HepG2 (cell line): ENCODE data around the gene TMEM53. TPM values are rescaled to one million over a fixed set of nuclear protein-coding genes. Genes with fewer than 3 reads are reported as not detected.
A peak's percentile ranks its signal among the peaks of the same experiment; 100 is the strongest.

Source experiments
- ATF7-NPFF ChIP-seq: sonication (generic); formaldehyde crosslinking; IDR thresholded peaks from 2 replicates; pipeline ENCODE4 v1.8.1; 2023; ENCODE audit warnings: mild to moderate bottlenecking, low read depth, missing genetic modification reagents, moderate library complexity
- ELF4 ChIP-seq: sonication (generic); formaldehyde crosslinking; IDR thresholded peaks from 2 replicates; pipeline ENCODE4 v1.5.0; 2020; ENCODE audit warnings: missing genetic modification reagents, mild to moderate bottlenecking, moderate library complexity, borderline replicate concordance
- FLYWCH1 ChIP-seq: sonication (generic); formaldehyde crosslinking; IDR thresholded peaks from 2 replicates; pipeline ENCODE4 v1.8.1; 2023; ENCODE audit warnings: mild to moderate bottlenecking, missing genetic modification reagents
- HMG20B ChIP-seq: conservative IDR thresholded peaks from 2 replicates; pipeline ENCODE4 v1.6.1; 2016; ENCODE audit warnings: missing genetic modification reagents, missing compliant biosample characterization
- IKZF1 ChIP-seq: fragments of 450-650 bp; IDR thresholded peaks from 2 replicates; pipeline ENCODE4 v1.7.1; 2016
- KLF13 ChIP-seq: sonication (generic); formaldehyde crosslinking; IDR thresholded peaks from 2 replicates; pipeline ENCODE4 v1.4.0; 2020; ENCODE audit warnings: mild to moderate bottlenecking, missing genetic modification reagents
- MED1 ChIP-seq: sonication (generic); formaldehyde crosslinking; IDR thresholded peaks from 2 replicates; pipeline ENCODE4 v1.4.0; 2020; ENCODE audit warnings: missing genetic modification reagents
- NFE2L2 ChIP-seq: fragments of 150-350 bp; IDR thresholded peaks from 2 replicates; pipeline ENCODE4 v1.6.1; 2014; ENCODE audit warnings: low read length
- PATZ1 ChIP-seq: sonication (generic); formaldehyde crosslinking; IDR thresholded peaks from 2 replicates; pipeline ENCODE4 v1.4.0; 2020; ENCODE audit warnings: missing genetic modification reagents
- PHF8 ChIP-seq: sonication (generic); formaldehyde crosslinking; IDR thresholded peaks from 2 replicates; pipeline ENCODE4 v1.5.0; 2020; ENCODE audit warnings: missing genetic modification reagents
- TCF12 ChIP-seq, 2 experiments: fragments of 450-650 bp in 1 of 2; sonication (generic) in 1 of 2; formaldehyde crosslinking in 1 of 2; IDR thresholded peaks; 2 replicates each; pipeline versions ENCODE4 v1.6.1 to v1.8.0; 2017 to 2022; ENCODE audit warnings: antibody characterized with exemption in 1 of 2, mild to moderate bottlenecking in 1 of 2, missing genetic modification reagents in 1 of 2, moderate library complexity in 1 of 2
- TEAD3 ChIP-seq: optimal IDR thresholded peaks from 2 replicates; pipeline ENCODE3; 2016; ENCODE audit warnings: borderline replicate concordance
- ZBTB42 ChIP-seq: sonication (generic); formaldehyde crosslinking; IDR thresholded peaks from 2 replicates; pipeline ENCODE4 v1.5.0; 2020; ENCODE audit warnings: mild to moderate bottlenecking, missing genetic modification reagents
- ZNF12 ChIP-seq: sonication (generic); formaldehyde crosslinking; IDR thresholded peaks from 2 replicates; pipeline ENCODE4 v1.5.0; 2020; ENCODE audit warnings: missing genetic modification reagents
- ZNF280B ChIP-seq: sonication (generic); formaldehyde crosslinking; IDR thresholded peaks from 2 replicates; pipeline ENCODE4 v1.5.0; 2020; ENCODE audit warnings: missing genetic modification reagents, mild to moderate bottlenecking, borderline replicate concordance
- ZNF678 ChIP-seq: sonication (generic); formaldehyde crosslinking; IDR thresholded peaks from 2 replicates; pipeline ENCODE4 v1.4.0; 2020; ENCODE audit warnings: mild to moderate bottlenecking, missing genetic modification reagents
- ZNF773 ChIP-seq: sonication (generic); formaldehyde crosslinking; IDR thresholded peaks from 2 replicates; pipeline ENCODE4 v1.4.0; 2020; ENCODE audit warnings: missing genetic modification reagents, borderline replicate concordance
- polyA plus RNA-seq, 8 experiments: library from polyadenylated mRNA; depleted of rRNA in 3 of 8; stranded (reverse) in 7 of 8; unstranded in 1 of 8; fragments of >200 nt; fragmentation: Illumina TruSeq in 4 of 8; extraction: Trizol in 4 of 8; gene quantifications; 2 replicates each; pipeline versions ENCODE4 v1.2.1 to v1.2.3, GENCODE V29; 2011 to 2016; ENCODE audit warnings: low read depth in 4 of 8, missing spikeins in 1 of 8, mixed read lengths in 1 of 8; ENCODE audit not compliant: insufficient read depth in 1 of 8
- total RNA-seq, 5 experiments: library from RNA; depleted of rRNA; stranded (reverse); fragments of >200 nt; fragmentation: Illumina TruSeq; extraction: Trizol; gene quantifications; 2 replicates each; pipeline ENCODE4 v1.2.3, GENCODE V29; 2016; ENCODE audit warnings: low read depth in 1 of 5
- TF ChIP-seq, protein P1 (sequence below): sonication (generic); formaldehyde crosslinking; IDR thresholded peaks from 2 replicates; pipeline ENCODE4 v1.5.0; 2020; ENCODE audit warnings: missing genetic modification reagents
- TF ChIP-seq, protein P2 (sequence below): sonication (generic); IDR thresholded peaks from 2 replicates; pipeline ENCODE4 v1.6.1; 2016; ENCODE audit warnings: low read depth, borderline replicate concordance
- TF ChIP-seq, protein P3 (sequence below): sonication (generic); formaldehyde crosslinking; IDR thresholded peaks from 2 replicates; pipeline ENCODE4 v1.4.0; 2020; ENCODE audit warnings: mild to moderate bottlenecking, missing genetic modification reagents

TMEM53 gene
- total and polyA plus RNA-seq, 2 of the 13 experiments (the other 11 are each of a cell fraction or from before 2014, with no cell fraction given): 12.6 to 20.2 TPM

- TF ChIP-seq HMG20B (CRISPR knock-in tag): 0 out of 2 replicates have a peak, but pooled peaks have one; percentile 19
- TF ChIP-seq FLYWCH1 (CRISPR knock-in tag): no peak
- no peak for TF ChIP-seq KLF13 (CRISPR knock-in tag)
- TF ChIP-seq ZNF678 (CRISPR knock-in tag): no peak
- no peak for TF ChIP-seq ZNF280B (CRISPR knock-in tag)
- TF ChIP-seq TCF12 (IDR thresholded peaks at IDR 0.05): no peak
- TF ChIP-seq TCF12 (CRISPR knock-in tag; IDR thresholded peaks at IDR 0.05): no peak
- TF ChIP-seq, protein P1, sequence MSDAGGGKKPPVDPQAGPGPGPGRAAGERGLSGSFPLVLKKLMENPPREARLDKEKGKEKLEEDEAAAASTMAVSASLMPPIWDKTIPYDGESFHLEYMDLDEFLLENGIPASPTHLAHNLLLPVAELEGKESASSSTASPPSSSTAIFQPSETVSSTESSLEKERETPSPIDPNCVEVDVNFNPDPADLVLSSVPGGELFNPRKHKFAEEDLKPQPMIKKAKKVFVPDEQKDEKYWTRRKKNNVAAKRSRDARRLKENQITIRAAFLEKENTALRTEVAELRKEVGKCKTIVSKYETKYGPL (CRISPR knock-in tag): no peak
- TF ChIP-seq ZBTB42 (CRISPR knock-in tag): peak; percentile 67; the same call in 1 of the 2 replicates
- no peak for TF ChIP-seq ELF4 (CRISPR knock-in tag)
- TF ChIP-seq PHF8 (CRISPR knock-in tag): peak; percentile 28; the same call in 1 of the 2 replicates
- TF ChIP-seq, protein P2, sequence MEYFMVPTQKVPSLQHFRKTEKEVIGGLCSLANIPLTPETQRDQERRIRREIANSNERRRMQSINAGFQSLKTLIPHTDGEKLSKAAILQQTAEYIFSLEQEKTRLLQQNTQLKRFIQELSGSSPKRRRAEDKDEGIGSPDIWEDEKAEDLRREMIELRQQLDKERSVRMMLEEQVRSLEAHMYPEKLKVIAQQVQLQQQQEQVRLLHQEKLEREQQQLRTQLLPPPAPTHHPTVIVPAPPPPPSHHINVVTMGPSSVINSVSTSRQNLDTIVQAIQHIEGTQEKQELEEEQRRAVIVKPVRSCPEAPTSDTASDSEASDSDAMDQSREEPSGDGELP: peak; percentile 63; the same call in 1 of the 2 replicates
- no peak for TF ChIP-seq TEAD3
- TF ChIP-seq ATF7-NPFF (CRISPR knock-in tag): no peak
- no peak for TF ChIP-seq ZNF773 (CRISPR knock-in tag)
- no peak for TF ChIP-seq NFE2L2
- no peak for TF ChIP-seq MED1 (CRISPR knock-in tag)
- TF ChIP-seq IKZF1: no peak
- 0 out of 2 replicates have a peak, but pooled peaks have one; percentile 49 for TF ChIP-seq PATZ1 (CRISPR knock-in tag)
- no peak for TF ChIP-seq ZNF12 (CRISPR knock-in tag)
- TF ChIP-seq, protein P3, sequence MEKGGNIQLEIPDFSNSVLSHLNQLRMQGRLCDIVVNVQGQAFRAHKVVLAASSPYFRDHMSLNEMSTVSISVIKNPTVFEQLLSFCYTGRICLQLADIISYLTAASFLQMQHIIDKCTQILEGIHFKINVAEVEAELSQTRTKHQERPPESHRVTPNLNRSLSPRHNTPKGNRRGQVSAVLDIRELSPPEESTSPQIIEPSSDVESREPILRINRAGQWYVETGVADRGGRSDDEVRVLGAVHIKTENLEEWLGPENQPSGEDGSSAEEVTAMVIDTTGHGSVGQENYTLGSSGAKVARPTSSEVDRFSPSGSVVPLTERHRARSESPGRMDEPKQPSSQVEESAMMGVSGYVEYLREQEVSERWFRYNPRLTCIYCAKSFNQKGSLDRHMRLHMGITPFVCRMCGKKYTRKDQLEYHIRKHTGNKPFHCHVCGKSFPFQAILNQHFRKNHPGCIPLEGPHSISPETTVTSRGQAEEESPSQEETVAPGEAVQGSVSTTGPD (CRISPR knock-in tag): peak; percentile 48; the same call in 1 of the 2 replicates
These were observed 11.6 kb downstream of the TMEM53 start (continued) for GRCh38 chr1:44662683-44663030.
